Neural progenitor cell (in vitro differentiated cells): ENCODE measurements around the gene TSC22D2. TPM values are rescaled to one million over a fixed set of nuclear protein-coding genes. Genes with fewer than 3 reads are reported as not detected.

ENCODE experiments used
- DNase-seq: peaks from one replicate; pipeline ENCODE4 v3.0.0-alpha.2; 2016; ENCODE audit warnings: low spot score
- H2AFZ ChIP-seq: fragments of 200-600 bp; sonication (generic); replicated peaks from 2 replicates; pipeline ENCODE4 v1.6.1; 2016; ENCODE audit warnings: antibody characterized with exemption
- H3F3A ChIP-seq: fragments of 200-600 bp; sonication (generic); 2 replicates; pipeline ENCODE4 v1.6.1; 2016; ENCODE audit warnings: antibody characterized with exemption, low read depth
- H3K27ac ChIP-seq: fragments of 200-600 bp; sonication (generic); 2 replicates; pipeline ENCODE4 v1.5.1; 2016; ENCODE audit warnings: mild to moderate bottlenecking
- H3K27me3 ChIP-seq: fragments of 200-600 bp; sonication (generic); 2 replicates; pipeline ENCODE4 v1.6.1; 2016; ENCODE audit warnings: mild to moderate bottlenecking, moderate library complexity
- H3K36me3 ChIP-seq: fragments of 200-600 bp; sonication (generic); 2 replicates; pipeline ENCODE4 v1.5.1; 2016
- H3K4me1 ChIP-seq: fragments of 200-600 bp; sonication (generic); 2 replicates; pipeline ENCODE4 v1.6.1; 2016; ENCODE audit warnings: mixed run types
- H3K4me2 ChIP-seq: fragments of 200-600 bp; sonication (generic); 2 replicates; pipeline ENCODE4 v1.6.1; 2016
- H3K4me3 ChIP-seq: fragments of 200-600 bp; sonication (generic); 2 replicates; pipeline ENCODE4 v1.5.1; 2016
- H3K79me2 ChIP-seq: fragments of 200-600 bp; sonication (generic); 2 replicates; pipeline ENCODE4 v1.6.1; 2016; ENCODE audit warnings: low read depth
- H3K9ac ChIP-seq: fragments of 200-600 bp; sonication (generic); 2 replicates; pipeline ENCODE4 v1.6.1; 2016
- H3K9me3 ChIP-seq: fragments of 200-600 bp; sonication (generic); 2 replicates; pipeline ENCODE4 v1.5.1; 2016; ENCODE audit warnings: low read depth
- H4K20me1 ChIP-seq: fragments of 200-600 bp; sonication (generic); 2 replicates; pipeline ENCODE4 v1.6.1; 2016; ENCODE audit warnings: low read depth
- H3K27ac Mint-ChIP-seq: 3 replicates; pipeline ENCODE4 v1.8.0; 2021; ENCODE audit warnings: mixed read lengths
- H3K27me3 Mint-ChIP-seq: 2 replicates; pipeline ENCODE4 v1.8.0; 2022; ENCODE audit warnings: low read depth, mild to moderate bottlenecking, inconsistent platforms, moderate library complexity, mixed read lengths; ENCODE audit not compliant: insufficient read depth
- H3K36me3 Mint-ChIP-seq: 3 replicates; pipeline ENCODE4 v1.8.0; 2021; ENCODE audit warnings: mixed read lengths
- H3K4me1 Mint-ChIP-seq: 3 replicates; pipeline ENCODE4 v1.8.0; 2021; ENCODE audit warnings: mixed read lengths
- H3K4me3 Mint-ChIP-seq: 3 replicates; pipeline ENCODE4 v1.8.0; 2021; ENCODE audit warnings: mild to moderate bottlenecking, moderate library complexity, mixed read lengths
- H3K9me3 Mint-ChIP-seq: 3 replicates; pipeline ENCODE4 v1.8.0; 2020; ENCODE audit warnings: mixed read lengths
- CTCF ChIP-seq: fragments of 200-600 bp; sonication (generic); IDR thresholded peaks from 2 replicates; pipeline ENCODE4 v1.5.1; 2017; ENCODE audit warnings: antibody characterized with exemption, mild to moderate bottlenecking
- EZH2 ChIP-seq: fragments of 200-600 bp; sonication (generic); IDR thresholded peaks from 2 replicates; pipeline ENCODE4 v1.6.1; 2017; ENCODE audit warnings: antibody characterized with exemption, mild to moderate bottlenecking, moderate library complexity
- EZH2phosphoT487 ChIP-seq: fragments of 200-600 bp; sonication (generic); IDR thresholded peaks from 2 replicates; pipeline ENCODE4 v1.6.1; 2017; ENCODE audit warnings: antibody characterized with exemption
- total RNA-seq: library from RNA; depleted of rRNA; stranded (reverse); fragments of >200 nt; gene quantifications from 2 replicates; pipeline ENCODE4 v1.2.3, GENCODE V29; 2015; ENCODE audit warnings: low replicate concordance

TSC22D2 gene
- total RNA-seq, 1 donor from 2014 or later, result 18.7 TPM

GRCh38 chr3:150480877-150481276 is 72.8 kb downstream of the TSC22D2 start:
- Mint-ChIP-seq H3K27me3 (no peaks in the 10 kb centered on the region), H3K4me3 (no peak overlapping the region), H3K4me1 (no peaks in the 10 kb centered on the region), H3K9me3 (peaks cover 30% of the 10 kb centered on the region), H3K36me3 (peaks cover 7% of the 10 kb centered on the region), H3K27ac (no peak overlapping the region)
- Histone ChIP-seq H3K27ac (no peak overlapping the region), H3K36me3 (no peaks in the 10 kb centered on the region), H4K20me1 (no peaks in the 10 kb centered on the region), H3K4me2 (no peak overlapping the region), H3F3A (no peaks in the 10 kb centered on the region), H3K4me3 (no peak overlapping the region), H3K79me2 (no peaks in the 10 kb centered on the region), H3K27me3 (no peaks in the 10 kb centered on the region), H2AFZ (no peak overlapping the region), H3K4me1 (no peaks in the 10 kb centered on the region), H3K9me3 (no peaks in the 10 kb centered on the region), H3K9ac (no peak overlapping the region)
- no peak for DNase-seq
- TF ChIP-seq EZH2phosphoT487 (no peak), EZH2 (no peak), CTCF (no peak)

GRCh38 chr3:150483226-150483625 is 75.1 kb downstream of the TSC22D2 start:
- Histone ChIP-seq H3K27ac (no peak overlapping the region), H3K9me3 (peaks cover 13% of the 10 kb centered on the region), H3K27me3 (no peaks in the 10 kb centered on the region), H3K4me3 (no peak overlapping the region), H3F3A (no peaks in the 10 kb centered on the region), H2AFZ (no peak overlapping the region), H3K36me3 (no peaks in the 10 kb centered on the region), H3K4me1 (no peaks in the 10 kb centered on the region), H3K4me2 (no peak overlapping the region), H4K20me1 (no peaks in the 10 kb centered on the region), H3K79me2 (no peaks in the 10 kb centered on the region), H3K9ac (no peak overlapping the region)
- Mint-ChIP-seq H3K36me3 (peaks cover 4% of the 10 kb centered on the region), H3K9me3 (peaks cover 35% of the 10 kb centered on the region), H3K27ac (no peak overlapping the region), H3K4me1 (no peaks in the 10 kb centered on the region), H3K4me3 (no peak overlapping the region), H3K27me3 (no peaks in the 10 kb centered on the region)
- DNase-seq, result no peak
- TF ChIP-seq EZH2phosphoT487, result no peak
- TF ChIP-seq EZH2, result no peak
- TF ChIP-seq CTCF, result no peak

- Mint-ChIP-seq H3K27me3 (no peaks in the 10 kb centered on the region), H3K9me3 (peaks cover 33% of the 10 kb centered on the region), H3K36me3 (peaks cover 4% of the 10 kb centered on the region), H3K27ac (no peak overlapping the region), H3K4me3 (no peak overlapping the region), H3K4me1 (no peaks in the 10 kb centered on the region)
- Histone ChIP-seq H3K27me3 (no peaks in the 10 kb centered on the region), H3K9me3 (peaks cover 13% of the 10 kb centered on the region), H3K4me3 (no peak overlapping the region), H3K4me2 (no peak overlapping the region), H3K36me3 (no peaks in the 10 kb centered on the region), H3K9ac (no peak overlapping the region), H4K20me1 (no peaks in the 10 kb centered on the region), H3K27ac (no peak overlapping the region), H3K4me1 (no peaks in the 10 kb centered on the region), H3K79me2 (no peaks in the 10 kb centered on the region), H2AFZ (no peak overlapping the region), H3F3A (no peaks in the 10 kb centered on the region)
- TF ChIP-seq CTCF (no peak), EZH2phosphoT487 (no peak), EZH2 (no peak)
- DNase-seq, result no peak
Observed at GRCh38 chr3:150484410-150484809, 76.3 kb downstream of the TSC22D2 start.

- H3K36me3 ChIP-seq, result no peaks in the 10 kb centered on the region
- no peak for TF ChIP-seq EZH2phosphoT487
- no peak for TF ChIP-seq CTCF
- TF ChIP-seq EZH2, result no peak
- no peak overlapping the region for H3K9ac ChIP-seq
- peaks cover 2% of the 10 kb centered on the region for H3K27me3 Mint-ChIP-seq
- H3K79me2 ChIP-seq, result no peaks in the 10 kb centered on the region
- H3K27me3 ChIP-seq, result no peaks in the 10 kb centered on the region
- H3K4me1 Mint-ChIP-seq, result no peaks in the 10 kb centered on the region
- no peaks in the 10 kb centered on the region for H3F3A ChIP-seq
- H4K20me1 ChIP-seq, result no peaks in the 10 kb centered on the region
- no peak overlapping the region for H3K4me3 ChIP-seq
- H3K27ac Mint-ChIP-seq, result no peak overlapping the region
- H3K4me3 Mint-ChIP-seq, result no peak overlapping the region
- H3K9me3 Mint-ChIP-seq, result peaks cover 26% of the 10 kb centered on the region
- peaks cover 13% of the 10 kb centered on the region for H3K9me3 ChIP-seq
- H3K36me3 Mint-ChIP-seq, result peaks cover 4% of the 10 kb centered on the region
- DNase-seq, result no peak
- H2AFZ ChIP-seq, result no peak overlapping the region
- no peak overlapping the region for H3K27ac ChIP-seq
- H3K4me2 ChIP-seq, result no peak overlapping the region
- H3K4me1 ChIP-seq, result no peaks in the 10 kb centered on the region
Observed at GRCh38 chr3:150488867-150489266, 80.8 kb downstream of the TSC22D2 start.
